Trophoblast cell (in vitro differentiated cells and primary cell): ENCODE data around the gene BPIFB2.
A peak's percentile ranks its signal among the peaks of the same experiment; 100 is the strongest.

ENCODE experiments used
- DNase-seq, 2 donors: peaks; one replicate each; pipeline ENCODE4 v3.0.0-alpha.2; 2016
- H2AFZ ChIP-seq: 2 replicates; pipeline ENCODE4 v1.6.1; 2013; ENCODE audit warnings: low read length, moderate library complexity, mild to moderate bottlenecking; ENCODE audit not compliant: insufficient read depth, poor library complexity
- H2AK5ac ChIP-seq: 2 replicates; pipeline ENCODE4 v1.6.1; 2013; ENCODE audit warnings: mild to moderate bottlenecking, low read length
- H2BK120ac ChIP-seq: 2 replicates; pipeline ENCODE4 v1.6.1; 2013; ENCODE audit warnings: low read length, mild to moderate bottlenecking, moderate library complexity; ENCODE audit not compliant: insufficient read depth, poor library complexity
- H2BK12ac ChIP-seq: 2 replicates; pipeline ENCODE4 v1.6.1; 2013; ENCODE audit warnings: mild to moderate bottlenecking, low read length, moderate library complexity
- H2BK5ac ChIP-seq: 2 replicates; pipeline ENCODE4 v1.6.1; 2013; ENCODE audit warnings: low read length, low read depth, moderate library complexity, mild to moderate bottlenecking; ENCODE audit not compliant: poor library complexity
- H3K14ac ChIP-seq: 2 replicates; pipeline ENCODE4 v1.6.1; 2013; ENCODE audit warnings: mild to moderate bottlenecking, low read length
- H3K18ac ChIP-seq: 2 replicates; pipeline ENCODE4 v1.6.1; 2013; ENCODE audit warnings: mild to moderate bottlenecking, low read length
- H3K23ac ChIP-seq: 2 replicates; pipeline ENCODE4 v1.6.1; 2013; ENCODE audit warnings: low read length
- H3K27ac ChIP-seq: 2 replicates; pipeline ENCODE4 v1.5.1; 2013; ENCODE audit warnings: low read depth, mild to moderate bottlenecking, inconsistent platforms, low read length, moderate library complexity
- H3K27me3 ChIP-seq: 2 replicates; pipeline ENCODE4 v1.6.1; 2013; ENCODE audit warnings: inconsistent platforms, mild to moderate bottlenecking, low read length, moderate library complexity; ENCODE audit not compliant: insufficient read depth
- H3K36me3 ChIP-seq, 2 experiments: 1 replicate in 1 of 2; 2 replicates in 1 of 2; pipeline ENCODE4 v1.6.1; 2013; ENCODE audit warnings: low read length in 2 of 2, mild to moderate bottlenecking in 2 of 2, moderate library complexity in 1 of 2; ENCODE audit not compliant: insufficient read depth in 2 of 2, control insufficient read depth in 1 of 2
- H3K4ac ChIP-seq: 2 replicates; pipeline ENCODE4 v1.6.1; 2013; ENCODE audit warnings: low read depth, mild to moderate bottlenecking, low read length, moderate library complexity
- H3K4me1 ChIP-seq, 2 experiments: 1 replicate in 1 of 2; 2 replicates in 1 of 2; pipeline ENCODE4 v1.6.1; 2013; ENCODE audit warnings: low read length in 2 of 2, mild to moderate bottlenecking in 2 of 2, moderate library complexity in 1 of 2; ENCODE audit not compliant: insufficient read depth in 2 of 2, control insufficient read depth in 1 of 2
- H3K4me2 ChIP-seq: 2 replicates; pipeline ENCODE4 v1.6.1; 2013; ENCODE audit warnings: inconsistent platforms, mild to moderate bottlenecking, low read length, moderate library complexity
- H3K4me3 ChIP-seq: 2 replicates; pipeline ENCODE4 v1.5.1; 2013; ENCODE audit warnings: mild to moderate bottlenecking, low read depth, low read length, inconsistent platforms
- H3K79me1 ChIP-seq: one replicate; pipeline ENCODE4 v1.6.1; 2013; ENCODE audit warnings: low read length
- H3K79me2 ChIP-seq: 2 replicates; pipeline ENCODE4 v1.6.1; 2013; ENCODE audit warnings: low read length, mild to moderate bottlenecking; ENCODE audit not compliant: control insufficient read depth, insufficient read depth, poor library complexity
- H3K9ac ChIP-seq: 2 replicates; pipeline ENCODE4 v1.6.1; 2013; ENCODE audit warnings: mild to moderate bottlenecking, low read length
- H3K9me3 ChIP-seq: 2 replicates; pipeline ENCODE4 v1.6.1; 2013; ENCODE audit warnings: low read depth, mild to moderate bottlenecking, control low read depth, inconsistent platforms, low read length; ENCODE audit not compliant: insufficient read depth
- H4K12ac ChIP-seq: 2 replicates; pipeline ENCODE4 v1.6.1; 2013; ENCODE audit warnings: low read depth, mild to moderate bottlenecking, low read length, moderate library complexity
- H4K8ac ChIP-seq: 2 replicates; pipeline ENCODE4 v1.6.1; 2013; ENCODE audit warnings: low read depth, mild to moderate bottlenecking, low read length, moderate library complexity
- H4K91ac ChIP-seq: one replicate; pipeline ENCODE4 v1.6.1; 2013; ENCODE audit warnings: low read depth, mild to moderate bottlenecking, low read length, moderate library complexity
- WGBS: extraction: QIAGEN DNeasy Blood & Tissue Kit; methylation state at CpG from one replicate; pipeline ENCODE4 v1.1.7; 2013; ENCODE audit warnings: missing lambda C conversion rate; ENCODE audit not compliant: insufficient read length, insufficient coverage; ENCODE audit errors: extremely low coverage; 5-methylcytosine and 5-hydroxymethylcytosine counted together

Gene BPIFB2

DNA sequence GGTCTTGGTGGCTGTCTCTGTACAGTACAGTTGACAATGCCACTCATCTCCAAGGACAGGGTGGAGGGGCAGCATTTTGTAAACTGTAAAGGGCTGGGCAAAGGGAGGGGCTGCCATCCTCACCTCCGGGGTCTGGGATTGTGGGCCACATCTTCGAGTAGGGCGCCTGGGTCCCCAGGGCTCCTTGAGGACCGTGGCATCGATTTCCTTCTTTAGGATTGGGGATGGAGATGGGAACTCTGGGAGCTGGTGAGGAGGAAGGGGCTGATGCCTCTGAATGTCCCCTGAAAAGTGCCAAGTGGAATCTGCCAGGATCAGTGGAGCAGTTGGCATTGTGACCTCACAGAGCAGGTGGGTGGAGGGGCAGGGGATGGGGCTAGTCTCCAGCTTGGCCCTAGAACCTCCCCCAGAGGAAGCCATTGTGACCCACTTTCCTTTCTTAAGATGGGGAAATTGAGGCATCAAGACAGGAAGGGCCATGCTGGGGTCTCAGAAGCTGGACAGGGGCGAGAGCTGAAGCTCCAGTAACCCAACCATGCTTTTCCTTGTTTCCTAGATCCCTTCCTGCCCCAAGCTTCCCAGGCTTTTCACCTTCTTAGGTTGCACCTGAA, 3.3 kb upstream of the BPIFB2 start, which contains the start of gene SUN5:
Gene SUN5, minus strand, starts transcription at position 293 of the 611 bp plus-strand sequence. Its CDS starts 93 bp downstream, at position 200.
- Histone ChIP-seq H4K8ac (no peak within 1 kb of the TSS), H2BK12ac (no peak within 1 kb of the TSS), H3K79me2 (no peaks in the 10 kb centered on the region), H2BK5ac (no peak within 1 kb of the TSS), H4K12ac (no peak within 1 kb of the TSS), H3K4me2 (no peak within 1 kb of the TSS), H3K79me1 (no peaks in the 10 kb centered on the region), H3K27ac (no peak within 1 kb of the TSS), H3K9me3 (no peaks in the 10 kb centered on the region), H3K9ac (no peak within 1 kb of the TSS), H2AFZ (no peak within 1 kb of the TSS), H3K18ac (no peak within 1 kb of the TSS), H3K4me1 (no peaks in the 10 kb centered on the region), H4K91ac (no peak within 1 kb of the TSS), H3K27me3 (no peaks in the 10 kb centered on the region), H3K14ac (no peak within 1 kb of the TSS), H2BK120ac (no peak within 1 kb of the TSS), H3K4me3 (no peak within 1 kb of the TSS), H3K4ac (no peak within 1 kb of the TSS), H2AK5ac (no peak within 1 kb of the TSS), H3K36me3 (no peaks in the 10 kb centered on the region), H3K23ac (no peak within 1 kb of the TSS)
- DNase-seq, result no peak
- no CpG with 5 or more reads among the region's 6 CpGs for WGBS

DNA sequence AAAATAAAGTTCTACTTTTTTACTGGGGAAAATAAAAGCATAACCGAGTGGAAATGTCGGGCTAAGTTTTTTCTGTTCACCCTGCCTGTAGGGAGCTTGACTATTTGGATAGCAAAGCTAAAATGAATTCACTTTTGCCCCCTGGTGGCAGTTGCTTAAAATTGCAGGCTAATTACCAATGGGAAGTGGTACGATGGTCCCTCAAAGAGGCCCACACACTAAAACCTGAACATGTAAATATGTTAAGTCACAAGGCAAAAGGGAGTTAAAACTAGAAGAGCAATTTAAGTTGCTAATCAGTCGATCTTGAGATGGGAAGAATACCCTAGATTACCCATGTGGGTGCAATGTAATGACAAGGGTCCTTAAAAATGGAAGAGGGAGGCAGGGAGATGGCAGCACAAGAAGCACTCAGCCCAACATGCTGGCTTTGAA, 2.4 kb upstream of the BPIFB2 start:
- Histone ChIP-seq H2BK5ac (no peak overlapping the region), H3K79me2 (no peaks in the 10 kb centered on the region), H3K4ac (no peak overlapping the region), H4K8ac (no peak overlapping the region), H3K36me3 (no peaks in the 10 kb centered on the region), H3K4me2 (no peak overlapping the region), H3K9ac (no peak overlapping the region), H2BK12ac (no peak overlapping the region), H3K18ac (no peak overlapping the region), H4K12ac (no peak overlapping the region), H3K79me1 (no peaks in the 10 kb centered on the region), H2AK5ac (no peak overlapping the region), H3K14ac (no peak overlapping the region), H3K4me1 (no peaks in the 10 kb centered on the region), H2AFZ (no peak overlapping the region), H3K23ac (no peak overlapping the region), H4K91ac (no peak overlapping the region), H3K27me3 (no peaks in the 10 kb centered on the region), H3K9me3 (no peaks in the 10 kb centered on the region), H3K4me3 (no peak overlapping the region), H3K27ac (no peak overlapping the region), H2BK120ac (no peak overlapping the region)
- WGBS, result no CpG with 5 or more reads among the region's 4 CpGs
- DNase-seq, result peak in 1 of 2 donors; percentile 47

DNA sequence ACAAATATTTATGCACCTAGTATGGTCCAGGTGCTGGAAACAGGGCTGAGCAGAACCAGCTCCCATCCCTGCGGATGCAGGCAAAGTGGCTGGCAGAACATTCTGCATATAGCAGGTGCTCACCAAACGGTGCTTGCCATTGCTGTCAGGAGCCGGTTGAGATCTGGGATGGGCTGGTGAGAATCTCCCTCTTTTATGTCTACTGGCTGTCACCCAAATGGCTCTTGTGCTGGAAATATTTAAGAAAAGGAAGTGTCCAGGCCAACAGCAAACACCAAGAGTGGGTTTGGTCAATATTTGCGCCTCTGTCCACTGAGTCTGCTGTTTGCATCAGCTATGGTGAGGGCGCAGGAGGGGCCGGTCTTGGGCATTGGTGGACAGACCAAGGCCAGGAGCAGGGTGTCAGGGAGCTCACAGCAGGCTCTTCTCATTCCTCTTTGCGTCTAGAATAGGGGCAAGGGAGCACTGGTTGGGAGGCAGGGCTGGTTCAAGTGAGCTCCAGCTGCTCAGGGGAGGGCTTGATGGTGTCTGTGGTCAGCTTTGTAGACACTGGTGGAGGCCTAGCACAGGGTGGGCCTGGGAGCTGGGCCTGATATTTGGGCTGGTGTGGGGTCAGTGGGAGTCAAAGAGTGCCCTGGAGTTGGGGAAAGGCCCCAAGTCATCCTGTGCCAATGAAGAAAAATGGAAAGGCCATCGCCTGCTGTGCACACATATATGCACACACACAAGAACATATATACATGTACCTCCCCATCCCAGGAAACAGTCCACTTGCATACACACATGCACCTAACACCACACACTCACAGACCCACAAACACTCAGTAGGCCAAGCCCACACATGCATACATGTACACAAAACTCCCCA, 1.4 kb upstream of the BPIFB2 start:
- H3K9me3 ChIP-seq, result no peaks in the 10 kb centered on the region
- no peak overlapping the region for H3K4me2 ChIP-seq
- no peak overlapping the region for H3K4ac ChIP-seq
- no peaks in the 10 kb centered on the region for H3K79me2 ChIP-seq
- H4K12ac ChIP-seq, result no peak overlapping the region
- H2AFZ ChIP-seq, result no peak overlapping the region
- H3K23ac ChIP-seq, result no peak overlapping the region
- no peak overlapping the region for H3K27ac ChIP-seq
- H2BK12ac ChIP-seq, result no peak overlapping the region
- no peak overlapping the region for H4K8ac ChIP-seq
- no peak overlapping the region for H3K4me3 ChIP-seq
- no peaks in the 10 kb centered on the region for H3K27me3 ChIP-seq
- no peak for DNase-seq
- no peak overlapping the region for H3K9ac ChIP-seq
- H4K91ac ChIP-seq, result no peak overlapping the region
- H2BK5ac ChIP-seq, result no peak overlapping the region
- no peak overlapping the region for H2BK120ac ChIP-seq
- WGBS, result no CpG with 5 or more reads among the region's 8 CpGs
- no peaks in the 10 kb centered on the region for H3K4me1 ChIP-seq
- no peak overlapping the region for H3K14ac ChIP-seq
- no peaks in the 10 kb centered on the region for H3K36me3 ChIP-seq
- no peak overlapping the region for H2AK5ac ChIP-seq
- no peak overlapping the region for H3K18ac ChIP-seq
- H3K79me1 ChIP-seq, result no peaks in the 10 kb centered on the region

DNA sequence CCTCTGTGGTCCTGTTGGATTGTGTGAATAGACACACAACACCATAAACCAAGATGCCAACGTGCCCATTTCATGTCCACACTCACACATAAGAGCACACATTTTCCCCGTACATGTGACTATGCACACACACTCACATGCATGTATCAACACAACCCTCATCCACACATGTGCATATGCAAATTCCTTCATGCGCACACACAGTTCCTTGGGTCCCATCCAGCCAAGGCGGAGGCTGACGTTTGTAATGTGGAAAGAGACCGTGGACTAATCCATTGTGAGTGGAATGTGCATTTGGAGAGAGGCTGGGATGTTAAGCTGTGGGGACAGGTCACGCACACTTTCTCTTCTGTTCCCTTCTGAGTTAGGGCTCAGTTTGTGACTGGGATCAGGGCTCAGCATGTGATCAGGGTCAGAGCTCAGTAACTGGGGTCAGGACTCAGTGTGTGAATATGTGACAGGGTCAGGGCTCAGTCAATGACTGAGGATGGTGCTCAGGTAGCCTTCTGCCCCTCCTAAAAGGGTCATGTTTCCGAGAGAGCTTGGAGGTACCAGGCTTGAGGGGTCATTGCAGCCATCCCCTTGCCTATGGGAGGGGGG, 628 bp upstream of the BPIFB2 start:
- Histone ChIP-seq H3K9me3 (no peaks in the 10 kb centered on the region), H3K9ac (no peak overlapping the region), H3K23ac (no peak overlapping the region), H3K4me1 (no peaks in the 10 kb centered on the region), H4K91ac (no peak overlapping the region), H3K79me1 (no peaks in the 10 kb centered on the region), H2AK5ac (no peak overlapping the region), H3K36me3 (no peaks in the 10 kb centered on the region), H4K12ac (no peak overlapping the region), H4K8ac (no peak overlapping the region), H2BK12ac (no peak overlapping the region), H2BK5ac (no peak overlapping the region), H3K27ac (no peak overlapping the region), H3K27me3 (no peaks in the 10 kb centered on the region), H3K79me2 (no peaks in the 10 kb centered on the region), H3K18ac (no peak overlapping the region), H3K4me3 (no peak overlapping the region), H3K4ac (no peak overlapping the region), H3K14ac (no peak overlapping the region), H2AFZ (no peak overlapping the region), H2BK120ac (no peak overlapping the region), H3K4me2 (no peak overlapping the region)
- no CpG with 5 or more reads among the region's 8 CpGs for WGBS
- no peak for DNase-seq
